Naive thymus-derived CD4-positive, alpha-beta T cell (primary cell): ENCODE data around the gene FAAP100. TPM values are rescaled to one million over a fixed set of nuclear protein-coding genes. Genes with fewer than 3 reads are reported as not detected.
A peak's percentile ranks its signal among the peaks of the same experiment; 100 is the strongest.

ENCODE experiments used
- ATAC-seq: fragments of 150-1000 bp; cut with Tn5 transposase; 2 replicates; pipeline ENCODE4 v1.10.0; 2021; ENCODE audit warnings: mild to moderate bottlenecking, moderate library complexity
- CTCF ChIA-PET: fragments of 350-600 bp; sonication (Branson Sonifier 250); formaldehyde crosslinking; loops from one replicate; lab custom pipeline; 2021; ENCODE audit warnings: antibody characterized with exemption; lab: Charles Lee
- POLR2A ChIA-PET: fragments of 350-600 bp; sonication (Branson Sonifier 250); formaldehyde crosslinking; loops from one replicate; lab custom pipeline; 2021; ENCODE audit warnings: antibody characterized with exemption, inconsistent platforms; lab: Charles Lee
- DNase-seq, 9 donors: peaks; one replicate each; pipeline versions ENCODE4 v3.0.0 to v3.0.0-alpha.2; 2020 to 2022; ENCODE audit warnings: mixed read lengths in 1 of 9
- H3K27ac ChIP-seq: one replicate; pipeline ENCODE4 v1.7.0; 2013; ENCODE audit warnings: mild to moderate bottlenecking, low read depth, low read length, moderate library complexity
- H3K27me3 ChIP-seq, 2 donors: one replicate each; pipeline ENCODE4 v1.7.0; 2013; ENCODE audit warnings: low read length in 2 of 2, mild to moderate bottlenecking in 2 of 2, moderate library complexity in 2 of 2; ENCODE audit not compliant: control insufficient read depth in 2 of 2, insufficient read depth in 2 of 2
- H3K36me3 ChIP-seq, 3 experiments: 1 replicate in 2 of 3; 2 replicates in 1 of 3; pipeline ENCODE4 v1.7.0; 2013; ENCODE audit warnings: low read length in 3 of 3, mild to moderate bottlenecking in 3 of 3, moderate library complexity in 1 of 3; ENCODE audit not compliant: insufficient read depth in 3 of 3, control insufficient read depth in 2 of 3
- H3K4me1 ChIP-seq, 2 donors: one replicate each; pipeline ENCODE4 v1.7.0; 2013; ENCODE audit warnings: low read length in 2 of 2, mild to moderate bottlenecking in 2 of 2, moderate library complexity in 1 of 2; ENCODE audit not compliant: control insufficient read depth in 2 of 2, insufficient read depth in 2 of 2
- H3K4me3 ChIP-seq: 2 replicates; pipeline ENCODE4 v1.7.0; 2013; ENCODE audit warnings: mild to moderate bottlenecking, low read length
- H3K9me3 ChIP-seq, 3 experiments: 1 replicate in 2 of 3; 2 replicates in 1 of 3; pipeline ENCODE4 v1.7.0; 2013; ENCODE audit warnings: low read length in 3 of 3; ENCODE audit not compliant: control insufficient read depth in 2 of 3
- H3K27ac Mint-ChIP-seq, 9 donors: one replicate each; pipeline ENCODE4 v1.8.0; 2020 to 2022; ENCODE audit warnings: mixed read lengths in 9 of 9, mild to moderate bottlenecking in 8 of 9, moderate library complexity in 5 of 9, inconsistent platforms in 2 of 9
- H3K27me3 Mint-ChIP-seq, 5 donors: one replicate each; pipeline ENCODE4 v1.8.0; 2021 to 2022; ENCODE audit warnings: mixed read lengths in 5 of 5, mild to moderate bottlenecking in 1 of 5
- H3K36me3 Mint-ChIP-seq, 5 donors: one replicate each; pipeline ENCODE4 v1.8.0; 2020 to 2022; ENCODE audit warnings: mixed read lengths in 5 of 5, mild to moderate bottlenecking in 3 of 5, inconsistent platforms in 1 of 5
- H3K4me1 Mint-ChIP-seq, 7 donors: one replicate each; pipeline ENCODE4 v1.8.0; 2020 to 2022; ENCODE audit warnings: mixed read lengths in 7 of 7, mild to moderate bottlenecking in 3 of 7, inconsistent platforms in 1 of 7
- H3K4me3 Mint-ChIP-seq, 10 donors: one replicate each; pipeline ENCODE4 v1.8.0; 2020 to 2022; ENCODE audit warnings: mild to moderate bottlenecking in 10 of 10, mixed read lengths in 10 of 10, moderate library complexity in 6 of 10, inconsistent platforms in 2 of 10
- H3K9me3 Mint-ChIP-seq, 11 donors: one replicate each; pipeline ENCODE4 v1.8.0; 2020 to 2022; ENCODE audit warnings: mixed read lengths in 11 of 11, mild to moderate bottlenecking in 4 of 11, inconsistent platforms in 1 of 11, moderate library complexity in 1 of 11
- intact Hi-C, 2 donors: fragments of 100-400 bp; cut with micrococcal nuclease; formaldehyde crosslinking; loops; one replicate each; pipeline ENCODE4 v1.15.1; 2023
- polyA plus RNA-seq, 2 donors: library from polyadenylated mRNA; unstranded; fragments of 300-500 nt; fragmentation: Illumina TruSeq; gene quantifications; one replicate each; pipeline ENCODE4 v1.2.3, GENCODE V29; 2021
- total RNA-seq, 6 experiments: library from RNA in 5 of 6; stranded (reverse) in 5 of 6; gene quantifications; 1 replicate in 5 of 6; 2 replicates in 1 of 6; pipeline ENCODE4 v1.2.3 and lab custom pipeline; 2021 to 2026

FAAP100 gene
- total and polyA plus RNA-seq, 7 experiments from 2014 or later, result 9.0 to 57.0 (median 37.7) TPM

- no peak overlapping the region for H3K27ac Mint-ChIP-seq
- H3K9me3 ChIP-seq, result no peaks in the 10 kb centered on the region
These were observed 61.0 kb downstream of the FAAP100 start for GRCh38 chr17:81491181-81491581.

GRCh38 chr17:81489998-81490992 lies 61.9 kb downstream of the FAAP100 start:
- Mint-ChIP-seq H3K36me3 (no peaks in the 10 kb centered on the region), H3K9me3 (no peaks in the 10 kb centered on the region), H3K4me1 (peaks cover 3 to 11% (median 6%) of the 10 kb centered on the region in 7 donors), H3K27ac (peak overlapping the region in 1 of 9 donors; percentile 25), H3K27me3 (peaks cover 0 to 19% (median 5%) of the 10 kb centered on the region in 5 donors), H3K4me3 (peak overlapping the region in 5 of 10 donors; percentile 48 to 79 (median 73))
- peaks cover 0 to 4% of the 10 kb centered on the region in 2 donors for H3K27me3 ChIP-seq
- no peaks in the 10 kb centered on the region for H3K4me1 ChIP-seq
- ChIA-PET POLR2A (interaction anchor here (0.6 to 5.5 kb wide), 2 partner anchors 18 to 20 kb away, joined by 3 to 48 read pairs; partner anchors contain the start of gene ACTG1), CTCF (interaction anchor here (0.9 kb wide), 1 partner anchor 92 kb away, joined by 3 read pairs; no protein-coding TSS in a partner anchor)
- H3K4me3 ChIP-seq, result no peak overlapping the region
- DNase-seq, result no peak
- ATAC-seq, result no peak
- H3K36me3 ChIP-seq, result no peaks in the 10 kb centered on the region
- H3K27ac ChIP-seq, result no peak overlapping the region
- intact Hi-C loops, result loop anchor here in 1 of 2 donors (10.0 kb wide), 1 partner anchor 455 kb away; the partner anchor contains the start of gene BAIAP2
- H3K9me3 ChIP-seq, result no peaks in the 10 kb centered on the region

More at GRCh38 chr17:81491181-81491581, 61.0 kb downstream of the FAAP100 start:
- H3K36me3 ChIP-seq, result no peaks in the 10 kb centered on the region
- peaks cover 1 to 8% (median 4%) of the 10 kb centered on the region in 7 donors for H3K4me1 Mint-ChIP-seq
- POLR2A ChIA-PET, result interaction anchor here (5.5 kb wide), 1 partner anchor 19 kb away, joined by 48 read pairs; the partner anchor contains the start of gene ACTG1
- intact Hi-C loops, result no loop called here
- H3K27me3 Mint-ChIP-seq, result peaks cover 0 to 21% (median 1%) of the 10 kb centered on the region in 5 donors
- H3K4me3 ChIP-seq, result no peak overlapping the region
- ATAC-seq, result no peak
- CTCF ChIA-PET, result no interaction called here
- no peak overlapping the region for H3K27ac ChIP-seq
- no peaks in the 10 kb centered on the region for H3K36me3 Mint-ChIP-seq
- peaks cover 0 to under 1% of the 10 kb centered on the region in 2 donors for H3K27me3 ChIP-seq
- H3K4me1 ChIP-seq, result no peaks in the 10 kb centered on the region
- no peak for DNase-seq
- H3K9me3 Mint-ChIP-seq, result no peaks in the 10 kb centered on the region
- H3K4me3 Mint-ChIP-seq, result no peak overlapping the region

Other genes starting within 250 kb of the FAAP100 start
- 1 to 10 TPM in 1 of 5 experiments, under 1 TPM in 3, not detected in 1; 0.05 to 3.8 (median 0.68) TPM for gene BAHCC1, start 156.9 kb downstream of the FAAP100 start, total RNA-seq
- not detected for gene BAHCC1, start 156.9 kb downstream of the FAAP100 start, polyA plus RNA-seq
- gene ACTG1, start 39.6 kb downstream of the FAAP100 start, total RNA-seq, result 1,000 to 10,000 TPM in 4 of 5 experiments, 100 to 1,000 TPM in 1; 971 to 4,639 (median 1,185) TPM
- gene ACTG1, start 39.6 kb downstream of the FAAP100 start, polyA plus RNA-seq, result 1,000 to 10,000 TPM; 1,098 to 1,433 TPM
- gene FSCN2, start 24.0 kb downstream of the FAAP100 start, total RNA-seq, result 1 to 10 TPM in 2 of 5 experiments, under 1 TPM in 3; 0.56 to 1.6 (median 0.70) TPM
- not detected for gene FSCN2, start 24.0 kb downstream of the FAAP100 start, polyA plus RNA-seq
- 100 to 1,000 TPM in 2 of 5 experiments, 10 to 100 TPM in 3; 77.7 to 125 (median 93.6) TPM for gene NPLOC4, start 84.8 kb upstream of the FAAP100 start, total RNA-seq
- 10 to 100 TPM; 47.8 to 68.6 TPM for gene NPLOC4, start 84.8 kb upstream of the FAAP100 start, polyA plus RNA-seq
- 1 to 10 TPM in 2 of 5 experiments, under 1 TPM in 3; 0.32 to 1.9 (median 0.51) TPM for gene TSPAN10, start 84.8 kb upstream of the FAAP100 start, total RNA-seq
- under 1 TPM; 0.33 to 0.98 TPM for gene TSPAN10, start 84.8 kb upstream of the FAAP100 start, polyA plus RNA-seq
- 10 to 100 TPM in 1 of 5 experiments, 1 to 10 TPM in 4; 1.0 to 28.0 (median 1.9) TPM for gene PDE6G, start 104.2 kb upstream of the FAAP100 start, total RNA-seq
- gene PDE6G, start 104.2 kb upstream of the FAAP100 start, polyA plus RNA-seq, result 1 to 10 TPM; 2.0 to 2.6 TPM
- gene OXLD1, start 114.3 kb upstream of the FAAP100 start, total RNA-seq, result 10 to 100 TPM; 35.9 to 61.9 (median 47.5) TPM
- gene OXLD1, start 114.3 kb upstream of the FAAP100 start, polyA plus RNA-seq, result 100 to 1,000 TPM; 108 to 123 TPM
- gene CCDC137, start 114.4 kb upstream of the FAAP100 start, total RNA-seq, result 10 to 100 TPM; 16.3 to 33.5 (median 27.1) TPM
- 10 to 100 TPM; 10.0 to 26.0 TPM for gene CCDC137, start 114.4 kb upstream of the FAAP100 start, polyA plus RNA-seq
- 10 to 100 TPM; 12.0 to 30.6 (median 30.1) TPM for gene ARL16, start 131.4 kb upstream of the FAAP100 start, total RNA-seq
- 10 to 100 TPM; 33.6 to 35.3 TPM for gene ARL16, start 131.4 kb upstream of the FAAP100 start, polyA plus RNA-seq
- gene HGS, start 131.7 kb upstream of the FAAP100 start, total RNA-seq, result 100 to 1,000 TPM; 108 to 174 (median 153) TPM
- gene HGS, start 131.7 kb upstream of the FAAP100 start, polyA plus RNA-seq, result 10 to 100 TPM; 19.8 to 40.3 TPM
- gene MRPL12, start 151.0 kb upstream of the FAAP100 start, total RNA-seq, result 10 to 100 TPM; 21.3 to 83.8 (median 26.6) TPM
- gene MRPL12, start 151.0 kb upstream of the FAAP100 start, polyA plus RNA-seq, result 10 to 100 TPM; 46.3 to 51.7 TPM
- gene SLC25A10, start 159.9 kb upstream of the FAAP100 start, total RNA-seq, result 10 to 100 TPM in 1 of 5 experiments, 1 to 10 TPM in 4; 4.0 to 27.4 (median 6.2) TPM
- gene SLC25A10, start 159.9 kb upstream of the FAAP100 start, polyA plus RNA-seq, result 1 to 10 TPM; 3.4 to 5.2 TPM